Parathyroid adenoma (tissue), 2 donors: Measurements from ENCODE around the gene EGLN1.
"Not testable (repeated sequence)": the region's sequence is repeated elsewhere in the genome, so short reads cannot be mapped to it uniquely, and the experiment has no call there.

Experiments
- H2AFZ ChIP-seq: fragments of 300-600 bp; sonication (generic); one replicate; pipeline ENCODE4 v1.7.0; 2017; ENCODE audit warnings: antibody characterized with exemption, mild to moderate bottlenecking
- H3K27ac ChIP-seq: fragments of 300-600 bp; sonication (generic); one replicate; pipeline ENCODE4 v1.7.0; 2017
- H3K27me3 ChIP-seq: fragments of 300-600 bp; sonication (generic); one replicate; pipeline ENCODE4 v1.7.0; 2017; ENCODE audit warnings: low read length; ENCODE audit not compliant: control insufficient read depth, insufficient read depth
- H3K36me3 ChIP-seq: fragments of 300-600 bp; sonication (generic); one replicate; pipeline ENCODE4 v1.7.0; 2017; ENCODE audit warnings: low read length; ENCODE audit not compliant: control insufficient read depth, insufficient read depth
- H3K4me1 ChIP-seq: fragments of 300-600 bp; sonication (generic); one replicate; pipeline ENCODE4 v1.7.0; 2017; ENCODE audit warnings: control low read depth
- H3K4me2 ChIP-seq: fragments of 300-600 bp; sonication (generic); one replicate; pipeline ENCODE4 v1.7.0; 2017; ENCODE audit warnings: low read length
- H3K4me3 ChIP-seq: fragments of 300-600 bp; sonication (generic); one replicate; pipeline ENCODE4 v1.7.0; 2017; ENCODE audit warnings: low read depth, low read length
- H3K79me2 ChIP-seq: fragments of 300-600 bp; sonication (generic); one replicate; pipeline ENCODE4 v1.7.0; 2017; ENCODE audit warnings: control low read depth
- H3K9ac ChIP-seq: fragments of 300-600 bp; sonication (generic); one replicate; pipeline ENCODE4 v1.7.0; 2017; ENCODE audit warnings: mild to moderate bottlenecking
- H3K9me3 ChIP-seq: fragments of 300-600 bp; sonication (generic); one replicate; pipeline ENCODE4 v1.7.0; 2017; ENCODE audit warnings: low read length; ENCODE audit not compliant: control insufficient read depth
- CTCF ChIP-seq: fragments of 300-600 bp; sonication (generic); IDR thresholded peaks from one replicate; pipeline ENCODE4 v1.7.0; 2017; ENCODE audit warnings: antibody characterized with exemption, mild to moderate bottlenecking
- donor health status: primary hyperparathyroidism.

Gene EGLN1

DNA sequence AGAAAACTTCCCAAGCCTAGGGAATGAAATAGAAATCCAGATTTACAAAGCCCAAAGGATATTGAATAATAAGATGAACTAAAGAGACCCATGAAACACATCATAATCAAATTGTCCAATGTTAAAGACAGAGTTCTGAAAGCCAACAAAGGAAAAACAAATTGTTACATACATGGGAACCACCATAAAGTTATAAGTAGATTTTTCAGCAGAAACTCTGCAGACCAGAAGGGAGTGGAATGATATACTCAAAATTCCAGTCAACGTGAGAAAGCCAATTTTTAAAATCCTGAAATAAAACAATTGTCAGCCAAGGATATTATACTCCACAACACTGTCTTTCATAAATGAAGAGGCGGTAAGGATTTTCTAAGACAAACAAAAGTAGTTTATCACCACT is 22.0 kb upstream of the EGLN1 start:
- no peak overlapping the region for H2AFZ ChIP-seq
- no peak overlapping the region for H3K4me2 ChIP-seq
- no peaks in the 10 kb centered on the region for H3K4me1 ChIP-seq
- H3K27ac ChIP-seq = no peak overlapping the region
- H3K4me3 ChIP-seq = no peak overlapping the region
- TF ChIP-seq CTCF = no peak
- no peak overlapping the region for H3K9ac ChIP-seq
- no peaks in the 10 kb centered on the region for H3K79me2 ChIP-seq
- H3K36me3 ChIP-seq = no peaks in the 10 kb centered on the region
- H3K27me3 ChIP-seq = no peaks in the 10 kb centered on the region
- H3K9me3 ChIP-seq = no peaks in the 10 kb centered on the region

DNA sequence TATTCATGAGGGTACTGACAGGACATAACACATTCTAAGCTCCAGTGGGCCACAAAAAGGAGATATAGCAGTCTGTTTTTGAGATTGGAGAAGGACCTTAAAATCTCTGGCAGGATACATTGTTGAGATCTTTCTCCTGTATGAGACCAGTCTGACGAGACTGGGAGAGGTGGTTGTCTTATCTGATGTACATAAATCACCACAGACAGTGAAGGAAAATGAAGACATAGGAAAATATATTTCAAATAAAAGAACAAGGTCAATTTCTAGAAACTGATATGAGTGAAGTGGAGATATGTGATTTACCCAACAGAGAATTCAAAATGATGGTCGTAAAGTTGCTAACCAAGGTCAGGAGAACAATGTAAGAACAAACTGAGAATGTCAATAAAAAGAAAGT is 21.3 kb upstream of the EGLN1 start:
- Histone ChIP-seq H3K9me3 (no peaks in the 10 kb centered on the region), H3K79me2 (no peaks in the 10 kb centered on the region), H3K9ac (no peak overlapping the region), H3K4me3 (no peak overlapping the region), H3K27me3 (no peaks in the 10 kb centered on the region), H3K4me2 (no peak overlapping the region), H3K36me3 (no peaks in the 10 kb centered on the region), H2AFZ (no peak overlapping the region), H3K4me1 (no peaks in the 10 kb centered on the region), H3K27ac (no peak overlapping the region)
- no peak for TF ChIP-seq CTCF

DNA sequence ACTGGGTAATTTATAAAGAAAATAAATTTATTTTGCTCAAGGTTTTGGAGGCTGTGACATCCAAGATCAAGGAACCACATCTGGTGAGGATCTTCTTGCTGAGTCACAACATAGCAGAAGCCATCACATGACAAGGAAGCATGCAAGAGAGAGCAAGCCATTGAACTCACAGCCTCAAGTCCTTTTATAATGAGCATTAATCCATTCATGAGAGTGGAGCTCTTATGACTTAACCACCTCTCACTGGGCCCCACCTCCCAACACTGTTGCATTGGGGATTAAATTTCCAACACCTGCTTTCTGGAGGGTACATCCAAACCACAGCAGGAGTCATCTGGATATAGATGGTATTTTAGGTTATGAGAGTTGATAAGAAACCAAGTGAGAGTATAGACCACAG is 20.6 kb upstream of the EGLN1 start:
- Histone ChIP-seq H3K9me3 (no peaks in the 10 kb centered on the region), H3K36me3 (no peaks in the 10 kb centered on the region), H3K27me3 (no peaks in the 10 kb centered on the region), H3K4me1 (no peaks in the 10 kb centered on the region), H3K4me2 (no peak overlapping the region), H2AFZ (no peak overlapping the region), H3K79me2 (no peaks in the 10 kb centered on the region), H3K27ac (no peak overlapping the region), H3K9ac (no peak overlapping the region), H3K4me3 (no peak overlapping the region)
- TF ChIP-seq CTCF = no peak

DNA sequence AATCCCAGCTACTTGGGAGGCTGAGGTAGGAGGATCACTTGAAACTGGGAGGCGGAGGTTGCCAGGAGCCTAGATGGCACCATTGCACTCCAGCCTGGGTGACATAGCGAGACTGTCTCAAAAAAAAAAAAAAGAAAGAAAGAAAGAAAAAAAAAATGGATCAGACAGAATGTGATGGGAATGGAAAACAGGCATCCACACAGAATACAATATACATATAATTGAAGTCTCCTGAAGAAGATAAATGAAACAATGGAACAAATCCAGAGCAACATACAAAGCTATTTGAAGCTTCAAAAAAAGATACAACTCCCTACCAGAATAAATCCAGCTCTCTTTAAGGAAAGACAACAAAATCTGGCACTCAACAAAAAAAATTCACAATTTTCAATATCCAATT is 10.9 kb upstream of the EGLN1 start:
- Histone ChIP-seq H3K4me2 (no peak overlapping the region), H3K27ac (no peak overlapping the region), H3K9ac (no peak overlapping the region), H3K36me3 (no peaks in the 10 kb centered on the region), H3K4me1 (no peaks in the 10 kb centered on the region), H3K9me3 (no peaks in the 10 kb centered on the region), H2AFZ (no peak overlapping the region), H3K27me3 (no peaks in the 10 kb centered on the region), H3K4me3 (no peak overlapping the region), H3K79me2 (no peaks in the 10 kb centered on the region)
- TF ChIP-seq CTCF = no peak

- Histone ChIP-seq H3K79me2 (no peaks in the 10 kb centered on the region), H3K36me3 (no peaks in the 10 kb centered on the region), H3K27me3 (no peaks in the 10 kb centered on the region)
These were observed 9.8 kb upstream of the EGLN1 start for GRCh38 chr1:231431665-231432415.

GRCh38 chr1:231430678-231431352 is 8.7 kb upstream of the EGLN1 start:
- not testable (repeated sequence) for H3K9me3 ChIP-seq, H3K4me2 ChIP-seq, H3K4me1 ChIP-seq, H3K4me3 ChIP-seq, H3K27me3 ChIP-seq, H3K9ac ChIP-seq, H3K27ac ChIP-seq, H3K79me2 ChIP-seq, H3K36me3 ChIP-seq, H2AFZ ChIP-seq

More at GRCh38 chr1:231431665-231432415, 9.8 kb upstream of the EGLN1 start:
- no peak overlapping the region for H3K4me2 ChIP-seq
- no peak overlapping the region for H3K27ac ChIP-seq
- H3K4me3 ChIP-seq = no peak overlapping the region
- no peaks in the 10 kb centered on the region for H3K9me3 ChIP-seq
- no peaks in the 10 kb centered on the region for H3K4me1 ChIP-seq
- H3K9ac ChIP-seq = no peak overlapping the region
- no peak for TF ChIP-seq CTCF
- H2AFZ ChIP-seq = no peak overlapping the region
